PFSK-1 (cell line): ENCODE measurements around the gene STPG4.

Experiments
- FOXP2 ChIP-seq: optimal IDR thresholded peaks from 2 replicates; pipeline ENCODE3; 2011; ENCODE audit warnings: borderline replicate concordance, control low read depth, inconsistent platforms; ENCODE audit not compliant: insufficient read depth; ENCODE audit errors: extremely low read length, extremely low read depth
- POLR2AphosphoS5 ChIP-seq: IDR thresholded peaks from 2 replicates; pipeline ENCODE4 v1.6.1; 2012; ENCODE audit warnings: low read depth, mild to moderate bottlenecking, control low read depth, low read length, moderate library complexity
- SIN3A ChIP-seq: IDR thresholded peaks from 2 replicates; pipeline ENCODE4 v1.6.1; 2012; ENCODE audit warnings: mild to moderate bottlenecking, low read length, moderate library complexity, borderline replicate concordance; ENCODE audit not compliant: insufficient read depth
- TAF1 ChIP-seq: IDR thresholded peaks from 2 replicates; pipeline ENCODE4 v1.6.1; 2012; ENCODE audit warnings: low read length, control low read depth, borderline replicate concordance; ENCODE audit not compliant: insufficient read depth
- TF ChIP-seq, protein P1 (sequence below), 2 experiments: IDR thresholded peaks; 2 replicates each; pipeline versions ENCODE4 v1.6.1 to v1.8.0; 2011 to 2012; ENCODE audit warnings: low read depth in 2 of 2, low read length in 2 of 2, control low read depth in 1 of 2, inconsistent platforms in 1 of 2, mild to moderate bottlenecking in 1 of 2, moderate library complexity in 1 of 2; ENCODE audit not compliant: insufficient read depth in 1 of 2

The STPG4 gene

DNA sequence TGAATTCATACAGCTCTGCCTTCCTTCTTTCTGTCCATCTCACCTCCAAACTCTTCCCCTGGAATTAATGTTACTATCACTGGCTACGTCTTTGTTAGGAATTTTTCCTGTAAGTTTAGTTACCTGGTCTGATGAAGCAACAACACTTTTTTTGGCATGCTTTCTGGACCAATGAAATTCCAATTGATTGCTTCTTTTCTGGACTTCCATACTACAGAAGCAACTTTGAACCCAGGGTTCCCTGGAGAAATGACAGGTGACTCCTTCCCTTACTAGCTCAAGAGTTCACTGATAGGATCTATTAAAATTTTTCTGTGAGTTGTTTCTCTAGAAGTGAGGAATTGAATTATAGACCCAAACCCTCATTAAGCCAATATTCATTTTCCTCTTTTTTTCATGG lies 41.4 kb upstream of the STPG4 start:
- TF ChIP-seq SIN3A (no peak), POLR2AphosphoS5 (no peak), FOXP2 (no peak), TAF1 (no peak)
- TF ChIP-seq, protein P1, sequence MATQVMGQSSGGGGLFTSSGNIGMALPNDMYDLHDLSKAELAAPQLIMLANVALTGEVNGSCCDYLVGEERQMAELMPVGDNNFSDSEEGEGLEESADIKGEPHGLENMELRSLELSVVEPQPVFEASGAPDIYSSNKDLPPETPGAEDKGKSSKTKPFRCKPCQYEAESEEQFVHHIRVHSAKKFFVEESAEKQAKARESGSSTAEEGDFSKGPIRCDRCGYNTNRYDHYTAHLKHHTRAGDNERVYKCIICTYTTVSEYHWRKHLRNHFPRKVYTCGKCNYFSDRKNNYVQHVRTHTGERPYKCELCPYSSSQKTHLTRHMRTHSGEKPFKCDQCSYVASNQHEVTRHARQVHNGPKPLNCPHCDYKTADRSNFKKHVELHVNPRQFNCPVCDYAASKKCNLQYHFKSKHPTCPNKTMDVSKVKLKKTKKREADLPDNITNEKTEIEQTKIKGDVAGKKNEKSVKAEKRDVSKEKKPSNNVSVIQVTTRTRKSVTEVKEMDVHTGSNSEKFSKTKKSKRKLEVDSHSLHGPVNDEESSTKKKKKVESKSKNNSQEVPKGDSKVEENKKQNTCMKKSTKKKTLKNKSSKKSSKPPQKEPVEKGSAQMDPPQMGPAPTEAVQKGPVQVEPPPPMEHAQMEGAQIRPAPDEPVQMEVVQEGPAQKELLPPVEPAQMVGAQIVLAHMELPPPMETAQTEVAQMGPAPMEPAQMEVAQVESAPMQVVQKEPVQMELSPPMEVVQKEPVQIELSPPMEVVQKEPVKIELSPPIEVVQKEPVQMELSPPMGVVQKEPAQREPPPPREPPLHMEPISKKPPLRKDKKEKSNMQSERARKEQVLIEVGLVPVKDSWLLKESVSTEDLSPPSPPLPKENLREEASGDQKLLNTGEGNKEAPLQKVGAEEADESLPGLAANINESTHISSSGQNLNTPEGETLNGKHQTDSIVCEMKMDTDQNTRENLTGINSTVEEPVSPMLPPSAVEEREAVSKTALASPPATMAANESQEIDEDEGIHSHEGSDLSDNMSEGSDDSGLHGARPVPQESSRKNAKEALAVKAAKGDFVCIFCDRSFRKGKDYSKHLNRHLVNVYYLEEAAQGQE (IDR thresholded peaks at IDR 0.05; ENCODE audit: insufficient read depth in 1 of 2, low read depth in 2 of 2, low read length in 2 of 2) = no peak

DNA sequence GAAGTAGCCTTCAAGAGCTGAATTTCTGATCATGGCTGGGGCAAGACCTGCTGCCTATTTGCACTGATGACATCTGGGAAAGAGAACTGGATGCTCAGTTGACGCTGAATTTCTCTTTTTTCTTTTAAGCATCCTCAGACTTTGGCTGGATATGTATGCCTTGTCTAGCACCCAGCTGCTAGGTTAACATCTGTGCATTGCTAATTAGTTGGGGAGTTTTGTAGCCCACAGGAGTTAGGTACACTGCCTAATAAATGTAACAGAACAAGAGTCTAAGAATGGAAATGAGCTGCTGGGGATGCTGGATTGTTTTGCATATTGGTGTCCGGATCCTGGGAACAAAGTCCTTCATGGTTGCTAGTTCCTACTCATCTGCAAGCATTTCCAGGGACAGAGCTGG lies 40.9 kb upstream of the STPG4 start:
- TF ChIP-seq, protein P1 (IDR thresholded peaks at IDR 0.05; ENCODE audit: insufficient read depth in 1 of 2, low read depth in 2 of 2, low read length in 2 of 2) = no peak
- no peak for TF ChIP-seq SIN3A
- TF ChIP-seq TAF1 = no peak
- TF ChIP-seq POLR2AphosphoS5 = no peak
- no peak for TF ChIP-seq FOXP2

DNA sequence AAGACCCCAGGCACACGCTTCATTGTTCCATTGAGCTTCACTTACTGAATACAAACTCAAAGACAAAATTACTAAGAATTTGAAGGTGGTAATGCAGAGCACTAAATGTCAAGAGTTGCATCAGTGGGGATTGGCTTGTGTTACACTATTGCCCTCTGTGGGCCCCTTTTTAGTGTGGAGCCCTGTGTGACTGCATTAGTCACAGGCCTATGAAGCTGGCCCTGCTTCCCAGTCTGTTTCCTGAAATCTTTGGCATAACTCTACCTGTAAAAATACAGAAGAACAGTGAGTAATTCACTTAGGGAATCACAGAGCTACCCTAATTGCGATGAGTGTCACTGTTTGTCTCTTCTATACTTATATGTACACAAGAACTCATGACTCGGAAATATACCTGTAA lies 40.0 kb upstream of the STPG4 start:
- TF ChIP-seq POLR2AphosphoS5 = no peak
- no peak for TF ChIP-seq FOXP2
- no peak for TF ChIP-seq SIN3A
- no peak for TF ChIP-seq TAF1
- TF ChIP-seq, protein P1 (IDR thresholded peaks at IDR 0.05; ENCODE audit: insufficient read depth in 1 of 2, low read depth in 2 of 2, low read length in 2 of 2) = no peak

DNA sequence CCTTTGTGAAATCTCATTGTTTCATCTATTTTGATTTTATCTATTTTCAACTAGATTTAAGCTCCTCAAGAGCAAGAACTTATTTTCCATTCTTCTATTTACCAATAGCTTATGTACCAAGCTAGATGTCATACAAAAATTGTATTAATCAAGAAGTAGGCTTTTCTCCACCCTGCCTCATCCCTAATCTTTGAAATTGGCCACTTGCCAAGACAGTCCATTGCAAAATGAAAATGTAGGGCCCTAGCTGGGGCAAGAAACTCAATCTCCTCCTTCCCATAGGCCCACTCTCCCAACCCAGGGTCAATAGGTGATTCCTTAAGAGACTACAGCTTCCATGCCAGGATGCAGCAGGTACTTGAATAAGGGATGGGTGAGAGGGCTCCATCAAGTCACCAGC lies 39.3 kb upstream of the STPG4 start:
- no peak for TF ChIP-seq POLR2AphosphoS5
- TF ChIP-seq, protein P1 (IDR thresholded peaks at IDR 0.05; ENCODE audit: insufficient read depth in 1 of 2, low read depth in 2 of 2, low read length in 2 of 2) = no peak
- TF ChIP-seq FOXP2 = no peak

DNA sequence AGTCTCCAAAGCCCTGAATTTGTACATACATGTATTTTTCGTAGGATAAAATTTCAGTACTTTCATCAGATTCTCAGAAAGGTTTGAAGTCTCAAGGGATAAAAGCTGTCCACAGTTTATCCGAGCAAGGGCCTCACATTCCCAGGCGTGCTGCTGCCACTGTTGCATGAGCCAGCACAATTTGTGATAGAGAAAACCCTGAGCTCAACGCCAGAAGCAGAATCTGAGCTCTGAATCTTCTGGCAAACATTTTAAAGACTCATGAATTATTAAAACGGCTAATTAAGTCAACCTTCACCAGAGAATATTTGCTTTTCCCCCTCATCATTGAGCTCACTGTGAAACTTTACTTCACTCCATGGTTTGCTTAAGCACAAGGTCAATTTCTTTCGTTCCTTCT lies 38.5 kb upstream of the STPG4 start:
- TF ChIP-seq FOXP2 (no peak), TAF1 (no peak), POLR2AphosphoS5 (no peak), SIN3A (no peak)
- TF ChIP-seq, protein P1 (IDR thresholded peaks at IDR 0.05; ENCODE audit: insufficient read depth in 1 of 2, low read depth in 2 of 2, low read length in 2 of 2) = no peak
